Left lobe of liver (tissue), 2 donors: ENCODE data around the gene MYO16. TPM values are rescaled to one million over a fixed set of nuclear protein-coding genes. Genes with fewer than 3 reads are reported as not detected.
A peak's percentile ranks its signal among the peaks of the same experiment; 100 is the strongest.
"Not testable (repeated sequence)": the region's sequence is repeated elsewhere in the genome, so short reads cannot be mapped to it uniquely, and the experiment has no call there.

Experiments
- ATAC-seq: fragments of 200-7000 bp; cut with Tn5 transposase; one replicate; pipeline ENCODE4 v1.9.1; 2020; ENCODE audit warnings: mild to moderate bottlenecking, moderate library complexity
- DNase-seq: peaks from one replicate; pipeline ENCODE4 v3.0.0-alpha.2; 2020; ENCODE audit warnings: low spot score
- total RNA-seq: library from RNA; stranded (reverse); gene quantifications from one replicate; pipeline ENCODE4 v1.2.1, GENCODE V29; 2021
- donor health status: DM: no; HTN: no; CAD: no; lungs with moderate emphysema.
- donor health status: DM: no; HTN: yes; CAD: no.

MYO16 gene
- total RNA-seq, 1 donor from 2014 or later: 2.7 TPM

- no peak for ATAC-seq
- no peak for DNase-seq
These were observed 249.3 kb downstream of the MYO16 start for GRCh38 chr13:108878732-108879131.

- no peak for ATAC-seq
These were observed 260.0 kb downstream of the MYO16 start for GRCh38 chr13:108889324-108889984.

GRCh38 chr13:108895220-108895704 is 265.9 kb downstream of the MYO16 start:
- ATAC-seq: peak; percentile 70
- no peak for DNase-seq

More at GRCh38 chr13:108889324-108889984, 260.0 kb downstream of the MYO16 start:
- no peak for DNase-seq

- DNase-seq: no peak
- ATAC-seq: peak; percentile 15
These were observed 268.5 kb downstream of the MYO16 start for GRCh38 chr13:108897955-108898354.

- DNase-seq (no peak), ATAC-seq (no peak)
These were observed 273.2 kb downstream of the MYO16 start for GRCh38 chr13:108902405-108903155.

- DNase-seq (no peak), ATAC-seq (no peak)
These were observed 274.2 kb downstream of the MYO16 start for GRCh38 chr13:108903613-108904012.

- DNase-seq: no peak
- no peak for ATAC-seq
These were observed 282.4 kb downstream of the MYO16 start for GRCh38 chr13:108911807-108912206.

- ATAC-seq: not testable (repeated sequence)
These were observed 284.3 kb downstream of the MYO16 start for GRCh38 chr13:108913731-108914130.

GRCh38 chr13:108915095-108915633 is 285.8 kb downstream of the MYO16 start:
- DNase-seq: no peak
- peak; percentile 53 for ATAC-seq

More at GRCh38 chr13:108913731-108914130, 284.3 kb downstream of the MYO16 start:
- not testable (repeated sequence) for DNase-seq

GRCh38 chr13:108915634-108916512 is 286.5 kb downstream of the MYO16 start:
- ATAC-seq (peak; percentile 84), DNase-seq (peak; percentile 95)

- ATAC-seq (no peak), DNase-seq (no peak)
These were observed 288.2 kb downstream of the MYO16 start for GRCh38 chr13:108917581-108917980.

- ATAC-seq (no peak), DNase-seq (no peak)
These were observed 289.9 kb downstream of the MYO16 start for GRCh38 chr13:108919036-108919907.

- DNase-seq (no peak), ATAC-seq (no peak)
These were observed 290.7 kb downstream of the MYO16 start for GRCh38 chr13:108920137-108920536.

- DNase-seq: no peak
- ATAC-seq: no peak
These were observed 291.8 kb downstream of the MYO16 start for GRCh38 chr13:108921238-108921637.

- ATAC-seq (no peak), DNase-seq (no peak)
These were observed 292.7 kb downstream of the MYO16 start for GRCh38 chr13:108922108-108922507.

- DNase-seq (no peak), ATAC-seq (no peak)
These were observed 294.1 kb downstream of the MYO16 start for GRCh38 chr13:108923386-108924047.

- DNase-seq (no peak), ATAC-seq (no peak)
These were observed 294.7 kb downstream of the MYO16 start for GRCh38 chr13:108924134-108924533.

- DNase-seq: no peak
- ATAC-seq: no peak
These were observed 295.1 kb downstream of the MYO16 start for GRCh38 chr13:108924541-108924940.

- ATAC-seq: no peak
These were observed 295.7 kb downstream of the MYO16 start for GRCh38 chr13:108925070-108925469.

More at GRCh38 chr13:108925070-108925469, 295.7 kb downstream of the MYO16 start:
- DNase-seq: no peak
